Activated T-cell treated with anti-CD3 and anti-CD28 coated beads, Interleukin-2, amount 50 U/mL, for 4 hours (primary cell): ENCODE results near the gene SNX18. TPM values are rescaled to one million over a fixed set of nuclear protein-coding genes. Genes with fewer than 3 reads are reported as not detected.

ENCODE experiments used
- ATAC-seq, 2 donors: fragments of 200-7000 bp; cut with Tn5 transposase; one replicate each; pipeline ENCODE4 v1.10.0; 2021
- DNase-seq: peaks from one replicate; pipeline ENCODE4 v3.0.0-alpha.2; 2020
- H3K27me3 Mint-ChIP-seq: one replicate; pipeline ENCODE4 v1.8.0; 2021; ENCODE audit warnings: low read depth, mixed read lengths
- H3K36me3 Mint-ChIP-seq: one replicate; pipeline ENCODE4 v1.8.0; 2022; ENCODE audit warnings: mixed read lengths; ENCODE audit not compliant: insufficient read depth
- H3K4me1 Mint-ChIP-seq: one replicate; pipeline ENCODE4 v1.8.0; 2021; ENCODE audit warnings: low read depth, mixed read lengths
- H3K4me3 Mint-ChIP-seq: one replicate; pipeline ENCODE4 v1.8.0; 2021; ENCODE audit warnings: mild to moderate bottlenecking, moderate library complexity, mixed read lengths
- H3K9me3 Mint-ChIP-seq: one replicate; pipeline ENCODE4 v1.8.0; 2021; ENCODE audit warnings: mixed read lengths
- total RNA-seq, 3 donors: library from RNA; stranded (reverse); gene quantifications; one replicate each; pipeline ENCODE4 v1.2.1, GENCODE V29; 2021

The SNX18 gene
- total RNA-seq, 3 donors from 2014 or later, result 10.2 to 11.7 (median 10.9) TPM

DNA sequence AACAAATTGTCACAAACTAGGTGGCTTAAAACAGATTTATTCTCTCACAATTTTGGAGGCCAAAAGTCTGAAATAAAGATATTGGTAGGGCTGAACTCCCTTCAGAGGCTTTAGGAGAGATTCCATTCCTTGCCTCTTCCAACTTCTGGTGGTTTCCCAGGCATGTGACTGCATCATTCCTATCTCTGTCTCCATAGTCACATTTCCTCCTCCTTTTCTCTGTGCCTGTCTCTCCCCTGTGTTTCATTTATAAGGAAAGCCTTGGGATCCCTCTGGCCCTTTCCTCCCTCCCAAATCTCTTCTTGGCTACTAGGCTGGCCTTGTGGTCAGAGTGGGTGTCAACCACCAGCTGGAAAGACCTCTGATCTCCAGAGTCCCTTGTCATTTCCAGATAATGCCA is 78.2 kb downstream of the SNX18 start:
- Mint-ChIP-seq H3K36me3 (peaks cover 9% of the 10 kb centered on the region), H3K4me1 (no peaks in the 10 kb centered on the region), H3K27me3 (peaks cover 2% of the 10 kb centered on the region), H3K4me3 (no peak overlapping the region), H3K9me3 (peaks cover 16% of the 10 kb centered on the region)
- ATAC-seq, result no peak
- DNase-seq, result no peak

Other genes starting within 250 kb of the SNX18 start
- 1 to 10 TPM; 5.4 to 6.3 (median 6.1) TPM for gene ARL15, start 207.2 kb upstream of the SNX18 start, total RNA-seq
- not detected for gene HSPB3, start 62.1 kb upstream of the SNX18 start, total RNA-seq